HCT116 (cell line): ENCODE results near the gene CACNA1F.

Experiments
- CEBPB ChIP-seq: IDR thresholded peaks from 2 replicates; pipeline ENCODE4 v1.6.1; 2012; ENCODE audit warnings: low read depth
- EZH2phosphoT487 ChIP-seq: fragments of 200-600 bp; IDR thresholded peaks from 2 replicates; pipeline ENCODE4 v1.6.1; 2018; ENCODE audit warnings: antibody characterized with exemption, borderline replicate concordance
- JUND ChIP-seq: IDR thresholded peaks from 2 replicates; pipeline ENCODE4 v1.6.1; 2012
- POLR2A ChIP-seq: IDR thresholded peaks from 2 replicates; pipeline ENCODE4 v1.7.0; 2011; ENCODE audit warnings: borderline replicate concordance; ENCODE audit not compliant: insufficient read depth, insufficient read length; ENCODE audit errors: extremely low read depth
- SIN3A ChIP-seq: IDR thresholded peaks from 2 replicates; pipeline ENCODE4 v1.6.1; 2012; ENCODE audit warnings: low read depth
- ZFX ChIP-seq: fragments of 450-650 bp; IDR thresholded peaks from 2 replicates; pipeline ENCODE4 v1.6.1; 2017
- TF ChIP-seq, protein P1 (sequence below), 3 experiments: fragments of 200-600 bp in 1 of 3; sonication (generic) in 1 of 3; IDR thresholded peaks in 2 of 3; conservative IDR thresholded peaks in 1 of 3; 2 replicates each; pipeline ENCODE4 v1.5.1; 2012 to 2017; ENCODE audit warnings: low read depth in 2 of 3, low read length in 2 of 3, antibody characterized with exemption in 1 of 3, borderline replicate concordance in 1 of 3, control low read depth in 1 of 3, mild to moderate bottlenecking in 1 of 3, mixed read lengths in 1 of 3, mixed run types in 1 of 3, moderate library complexity in 1 of 3; ENCODE audit not compliant: insufficient read depth in 1 of 3
- TF ChIP-seq, protein P2 (sequence below): IDR thresholded peaks from 2 replicates; pipeline ENCODE4 v1.6.1; 2012; ENCODE audit warnings: low read depth
- TF ChIP-seq, protein P3 (sequence below): IDR thresholded peaks from 2 replicates; pipeline ENCODE4 v1.6.1; 2012

DNA sequence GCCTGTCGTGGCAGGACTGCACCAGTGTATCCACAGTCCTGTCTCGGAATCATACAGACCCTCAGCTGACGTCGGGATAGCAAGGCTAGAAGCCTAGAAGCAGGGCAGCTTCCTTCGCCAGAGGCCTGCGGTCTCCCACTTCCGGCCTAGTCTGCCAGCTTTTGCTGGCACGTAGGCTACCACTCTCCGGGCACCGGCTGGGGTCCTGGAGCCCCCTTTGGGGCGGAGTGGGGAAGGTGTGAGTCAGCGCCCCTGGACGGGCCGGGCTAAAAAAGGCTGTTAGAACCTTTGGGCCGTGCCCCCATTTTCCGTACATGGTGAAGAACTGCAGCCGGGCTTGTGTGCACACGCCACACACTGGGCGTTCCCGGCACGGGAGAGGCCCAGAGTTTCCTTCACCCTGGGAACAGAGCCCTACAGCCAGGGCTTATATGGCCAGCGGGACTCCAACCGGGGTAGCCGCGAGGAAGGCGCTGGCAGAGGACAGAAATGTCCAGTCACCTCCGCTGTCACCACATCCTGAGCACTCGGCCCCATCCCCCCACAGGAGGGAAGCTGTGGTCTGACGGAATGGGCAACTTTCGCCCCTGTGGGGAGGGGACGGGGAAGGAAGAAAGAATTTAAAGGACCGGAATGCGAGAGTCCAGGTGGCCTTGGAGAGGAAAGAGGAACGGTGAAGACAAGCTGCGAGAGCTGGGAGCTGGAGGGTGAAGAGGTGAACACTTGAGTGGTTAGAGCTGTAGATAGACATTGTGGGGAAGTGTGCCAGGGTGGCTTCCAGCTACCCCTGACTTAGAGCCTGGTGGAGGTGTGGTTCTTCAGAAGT, 66.0 kb downstream of the CACNA1F start:
- TF ChIP-seq, protein P1, sequence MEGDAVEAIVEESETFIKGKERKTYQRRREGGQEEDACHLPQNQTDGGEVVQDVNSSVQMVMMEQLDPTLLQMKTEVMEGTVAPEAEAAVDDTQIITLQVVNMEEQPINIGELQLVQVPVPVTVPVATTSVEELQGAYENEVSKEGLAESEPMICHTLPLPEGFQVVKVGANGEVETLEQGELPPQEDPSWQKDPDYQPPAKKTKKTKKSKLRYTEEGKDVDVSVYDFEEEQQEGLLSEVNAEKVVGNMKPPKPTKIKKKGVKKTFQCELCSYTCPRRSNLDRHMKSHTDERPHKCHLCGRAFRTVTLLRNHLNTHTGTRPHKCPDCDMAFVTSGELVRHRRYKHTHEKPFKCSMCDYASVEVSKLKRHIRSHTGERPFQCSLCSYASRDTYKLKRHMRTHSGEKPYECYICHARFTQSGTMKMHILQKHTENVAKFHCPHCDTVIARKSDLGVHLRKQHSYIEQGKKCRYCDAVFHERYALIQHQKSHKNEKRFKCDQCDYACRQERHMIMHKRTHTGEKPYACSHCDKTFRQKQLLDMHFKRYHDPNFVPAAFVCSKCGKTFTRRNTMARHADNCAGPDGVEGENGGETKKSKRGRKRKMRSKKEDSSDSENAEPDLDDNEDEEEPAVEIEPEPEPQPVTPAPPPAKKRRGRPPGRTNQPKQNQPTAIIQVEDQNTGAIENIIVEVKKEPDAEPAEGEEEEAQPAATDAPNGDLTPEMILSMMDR (IDR thresholded peaks at IDR 0.05 in 2 of 3, conservative IDR thresholded peaks at IDR 0.05 in 1 of 3; ENCODE audit: borderline replicate concordance in 1 of 3, insufficient read depth in 1 of 3, low read depth in 2 of 3, low read length in 2 of 3) = no peak
- TF ChIP-seq CEBPB (no peak), POLR2A (peak; percentile 19), JUND (no peak), ZFX (peak; percentile 28; the same call in 1 of the 2 replicates), SIN3A (no peak), EZH2phosphoT487 (no peak)
- TF ChIP-seq, protein P2, sequence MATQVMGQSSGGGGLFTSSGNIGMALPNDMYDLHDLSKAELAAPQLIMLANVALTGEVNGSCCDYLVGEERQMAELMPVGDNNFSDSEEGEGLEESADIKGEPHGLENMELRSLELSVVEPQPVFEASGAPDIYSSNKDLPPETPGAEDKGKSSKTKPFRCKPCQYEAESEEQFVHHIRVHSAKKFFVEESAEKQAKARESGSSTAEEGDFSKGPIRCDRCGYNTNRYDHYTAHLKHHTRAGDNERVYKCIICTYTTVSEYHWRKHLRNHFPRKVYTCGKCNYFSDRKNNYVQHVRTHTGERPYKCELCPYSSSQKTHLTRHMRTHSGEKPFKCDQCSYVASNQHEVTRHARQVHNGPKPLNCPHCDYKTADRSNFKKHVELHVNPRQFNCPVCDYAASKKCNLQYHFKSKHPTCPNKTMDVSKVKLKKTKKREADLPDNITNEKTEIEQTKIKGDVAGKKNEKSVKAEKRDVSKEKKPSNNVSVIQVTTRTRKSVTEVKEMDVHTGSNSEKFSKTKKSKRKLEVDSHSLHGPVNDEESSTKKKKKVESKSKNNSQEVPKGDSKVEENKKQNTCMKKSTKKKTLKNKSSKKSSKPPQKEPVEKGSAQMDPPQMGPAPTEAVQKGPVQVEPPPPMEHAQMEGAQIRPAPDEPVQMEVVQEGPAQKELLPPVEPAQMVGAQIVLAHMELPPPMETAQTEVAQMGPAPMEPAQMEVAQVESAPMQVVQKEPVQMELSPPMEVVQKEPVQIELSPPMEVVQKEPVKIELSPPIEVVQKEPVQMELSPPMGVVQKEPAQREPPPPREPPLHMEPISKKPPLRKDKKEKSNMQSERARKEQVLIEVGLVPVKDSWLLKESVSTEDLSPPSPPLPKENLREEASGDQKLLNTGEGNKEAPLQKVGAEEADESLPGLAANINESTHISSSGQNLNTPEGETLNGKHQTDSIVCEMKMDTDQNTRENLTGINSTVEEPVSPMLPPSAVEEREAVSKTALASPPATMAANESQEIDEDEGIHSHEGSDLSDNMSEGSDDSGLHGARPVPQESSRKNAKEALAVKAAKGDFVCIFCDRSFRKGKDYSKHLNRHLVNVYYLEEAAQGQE = no peak
- TF ChIP-seq, protein P3, sequence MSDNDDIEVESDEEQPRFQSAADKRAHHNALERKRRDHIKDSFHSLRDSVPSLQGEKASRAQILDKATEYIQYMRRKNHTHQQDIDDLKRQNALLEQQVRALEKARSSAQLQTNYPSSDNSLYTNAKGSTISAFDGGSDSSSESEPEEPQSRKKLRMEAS = no peak
